ENCODE results near the gene PRR12. TPM values are rescaled to one million over a fixed set of nuclear protein-coding genes. Genes with fewer than 3 reads are reported as not detected.

PRR12 gene
- total RNA-seq, 1 donor from 2014 or later: 8.9 TPM

GRCh38 chr19:49594157-49594992 lies 3.4 kb downstream of the PRR12 start:
- no peak for TF ChIP-seq CTCF (IDR thresholded peaks at IDR 0.05; ENCODE audit: insufficient read depth, low read length, poor library complexity, severe bottlenecking)
- Histone ChIP-seq H3K27me3 (ENCODE audit: control insufficient read depth, insufficient read depth, low read length) (no peaks in the 10 kb centered on the region), H3K36me3 (ENCODE audit: control insufficient read depth, insufficient read depth, low read length) (peaks cover 3% of the 10 kb centered on the region), H3K4me3 (ENCODE audit: low read depth, low read length) (no peak overlapping the region)
- no peak for DNase-seq (ENCODE audit: low read depth)

- no peak overlapping the region for H3K4me3 ChIP-seq (ENCODE audit: low read depth, low read length)
- peaks cover 5% of the 10 kb centered on the region for H3K36me3 ChIP-seq (ENCODE audit: control insufficient read depth, insufficient read depth, low read length)
- no peak for TF ChIP-seq CTCF (IDR thresholded peaks at IDR 0.05; ENCODE audit: insufficient read depth, low read length, poor library complexity, severe bottlenecking)
- DNase-seq (ENCODE audit: low read depth): no peak
- H3K27me3 ChIP-seq (ENCODE audit: control insufficient read depth, insufficient read depth, low read length): no peaks in the 10 kb centered on the region
Measured at GRCh38 chr19:49594993-49595818, 4.2 kb downstream of the PRR12 start.

GRCh38 chr19:49595819-49596404 lies 4.9 kb downstream of the PRR12 start:
- TF ChIP-seq CTCF (IDR thresholded peaks at IDR 0.05; ENCODE audit: insufficient read depth, low read length, poor library complexity, severe bottlenecking): no peak
- peaks cover 5% of the 10 kb centered on the region for H3K36me3 ChIP-seq (ENCODE audit: control insufficient read depth, insufficient read depth, low read length)
- no peak for DNase-seq (ENCODE audit: low read depth)
- H3K27me3 ChIP-seq (ENCODE audit: control insufficient read depth, insufficient read depth, low read length): no peaks in the 10 kb centered on the region
- H3K4me3 ChIP-seq (ENCODE audit: low read depth, low read length): no peak overlapping the region

GRCh38 chr19:49596407-49596806 lies 5.4 kb downstream of the PRR12 start:
- peaks cover 5% of the 10 kb centered on the region for H3K36me3 ChIP-seq (ENCODE audit: control insufficient read depth, insufficient read depth, low read length)

More at GRCh38 chr19:49596407-49596806, 5.4 kb downstream of the PRR12 start:
- TF ChIP-seq CTCF (IDR thresholded peaks at IDR 0.05; ENCODE audit: insufficient read depth, low read length, poor library complexity, severe bottlenecking): no peak
- Histone ChIP-seq H3K27me3 (ENCODE audit: control insufficient read depth, insufficient read depth, low read length) (no peaks in the 10 kb centered on the region), H3K4me3 (ENCODE audit: low read depth, low read length) (no peak overlapping the region)
- DNase-seq (ENCODE audit: low read depth): no peak

Data from kidney epithelial cell (primary cell).